Stimulated activated CD4-positive, alpha-beta T cell treated with anti-CD3 and anti-CD28 coated beads, TNF-alpha, amount 100 ng/mL, for 48 hours (primary cell): ENCODE results near the gene WDR33.
A peak's percentile ranks its signal among the peaks of the same experiment; 100 is the strongest.

ENCODE experiments used
- DNase-seq, 3 donors: peaks; one replicate each; pipeline ENCODE4 v3.0.0-alpha.2; 2020; ENCODE audit warnings: low read depth in 3 of 3

WDR33 gene

DNA sequence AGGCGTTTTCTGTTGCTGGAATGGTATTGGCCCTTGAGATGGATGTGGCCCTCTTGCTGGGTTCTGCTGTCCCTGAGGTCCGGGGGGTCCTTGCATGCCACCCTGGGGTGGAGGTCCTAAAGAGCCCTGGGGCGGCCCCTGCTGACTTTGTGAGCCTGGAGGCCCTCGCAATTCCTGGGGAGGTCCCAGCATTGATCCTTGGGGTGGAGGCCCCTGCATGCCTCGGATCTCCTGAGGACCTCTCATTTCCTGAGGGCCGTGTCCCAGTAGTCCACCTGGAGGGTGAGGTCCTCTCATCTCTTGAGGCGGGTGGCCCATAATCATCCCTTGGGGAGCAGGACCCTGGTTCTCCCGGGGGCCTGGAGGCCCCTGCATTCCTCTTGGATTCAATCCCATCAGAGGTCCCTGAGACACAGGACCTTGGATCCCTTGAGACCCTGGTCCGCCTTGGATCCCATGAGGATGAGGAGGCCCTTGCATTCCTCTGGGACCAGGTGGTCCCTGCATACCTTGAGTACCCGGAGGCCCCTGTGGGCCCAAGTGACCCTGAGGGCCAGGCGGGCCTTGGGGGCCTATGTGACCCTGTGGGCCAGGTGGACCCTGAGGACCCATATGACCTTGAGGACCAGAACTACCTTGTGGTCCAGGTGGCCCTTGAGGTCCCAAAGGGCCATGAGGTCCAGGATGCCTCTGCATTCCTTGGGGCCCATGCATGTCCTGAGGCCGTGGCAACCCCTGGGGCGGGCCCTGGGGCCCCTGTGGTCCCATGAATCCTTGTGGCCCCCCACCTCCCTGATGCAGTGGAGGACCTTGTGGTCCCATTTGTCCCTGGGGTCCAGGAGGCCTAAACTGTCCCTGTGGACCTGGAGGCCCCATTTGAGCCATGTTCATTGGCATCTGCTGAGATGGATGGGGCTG, 91.4 kb downstream of the WDR33 start:
- no peak for DNase-seq

- DNase-seq = no peak
These were observed 92.7 kb downstream of the WDR33 start for GRCh38 chr2:127718271-127718670.

DNA sequence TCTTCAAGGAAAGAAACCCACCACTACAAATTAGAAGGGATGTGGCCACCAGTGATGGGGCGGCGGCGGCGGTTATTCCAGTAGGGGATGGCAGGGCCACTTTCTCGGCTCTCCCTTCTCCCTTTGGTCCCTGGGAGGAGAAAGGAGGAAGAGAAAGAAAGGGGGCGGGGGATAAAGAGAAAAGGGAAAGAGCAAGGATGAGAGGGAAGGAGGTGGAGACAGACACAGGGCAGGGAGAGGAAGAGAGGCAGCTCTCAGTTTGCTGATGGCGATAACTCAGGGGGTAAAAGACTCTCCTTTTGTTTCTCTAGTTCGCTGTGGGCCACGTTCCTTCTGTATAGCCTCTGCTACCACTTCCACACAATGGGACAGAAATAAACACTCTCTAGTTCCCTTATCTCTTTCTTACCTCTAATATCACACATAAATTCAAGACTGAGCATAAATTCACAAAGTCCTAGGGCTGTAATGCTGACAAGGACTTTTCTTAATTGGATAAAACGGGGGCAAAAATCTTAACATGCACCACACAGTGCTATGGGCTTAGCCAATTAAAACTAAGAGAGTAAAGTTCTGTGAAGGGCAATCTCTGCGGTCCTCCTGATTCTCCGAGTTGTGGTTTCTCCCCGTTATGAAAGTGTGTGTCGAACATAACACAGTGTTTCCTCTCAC, 95.1 kb downstream of the WDR33 start:
- DNase-seq = no peak

- DNase-seq = no peak
These were observed 97.4 kb downstream of the WDR33 start for GRCh38 chr2:127713562-127713961.

DNA sequence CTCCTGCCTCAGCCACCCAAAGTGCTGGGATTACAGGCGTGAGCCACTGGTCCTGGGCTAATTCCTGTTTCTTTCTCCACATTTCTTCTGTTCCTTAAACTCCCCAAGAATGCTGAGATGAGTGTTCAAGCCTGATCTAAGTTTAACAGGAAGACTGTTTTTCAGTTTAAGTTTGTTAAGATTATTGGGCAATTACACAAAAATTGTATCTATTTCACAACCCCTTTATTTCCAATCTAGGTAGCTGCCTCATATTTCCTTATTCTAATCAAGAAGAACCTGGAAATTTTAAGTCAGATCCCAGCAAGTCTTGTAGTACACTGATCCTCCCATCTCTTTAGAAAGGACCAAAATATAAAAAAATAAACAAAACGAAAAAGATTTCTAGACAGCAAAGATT, 98.0 kb downstream of the WDR33 start:
- no peak for DNase-seq

DNA sequence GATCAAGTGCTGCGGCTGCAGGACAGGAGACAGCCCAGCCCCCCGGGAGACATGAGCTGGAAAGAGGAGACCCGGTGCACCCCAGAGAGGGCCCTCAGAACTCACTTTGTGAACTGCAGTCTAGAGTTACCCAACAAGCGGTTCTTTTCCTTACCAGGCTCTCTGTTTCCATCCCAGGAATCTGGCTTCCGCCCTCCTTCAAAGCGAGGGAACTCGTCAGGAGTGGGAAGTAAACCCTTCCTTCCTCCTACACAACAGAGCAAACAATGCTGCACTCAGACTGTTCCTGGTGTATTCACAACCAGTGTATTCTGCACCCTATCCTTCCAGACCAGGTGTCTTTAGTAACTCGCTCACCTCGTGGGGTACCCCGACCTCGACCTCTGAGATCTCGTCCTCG, 101.6 kb downstream of the WDR33 start:
- no peak for DNase-seq

DNA sequence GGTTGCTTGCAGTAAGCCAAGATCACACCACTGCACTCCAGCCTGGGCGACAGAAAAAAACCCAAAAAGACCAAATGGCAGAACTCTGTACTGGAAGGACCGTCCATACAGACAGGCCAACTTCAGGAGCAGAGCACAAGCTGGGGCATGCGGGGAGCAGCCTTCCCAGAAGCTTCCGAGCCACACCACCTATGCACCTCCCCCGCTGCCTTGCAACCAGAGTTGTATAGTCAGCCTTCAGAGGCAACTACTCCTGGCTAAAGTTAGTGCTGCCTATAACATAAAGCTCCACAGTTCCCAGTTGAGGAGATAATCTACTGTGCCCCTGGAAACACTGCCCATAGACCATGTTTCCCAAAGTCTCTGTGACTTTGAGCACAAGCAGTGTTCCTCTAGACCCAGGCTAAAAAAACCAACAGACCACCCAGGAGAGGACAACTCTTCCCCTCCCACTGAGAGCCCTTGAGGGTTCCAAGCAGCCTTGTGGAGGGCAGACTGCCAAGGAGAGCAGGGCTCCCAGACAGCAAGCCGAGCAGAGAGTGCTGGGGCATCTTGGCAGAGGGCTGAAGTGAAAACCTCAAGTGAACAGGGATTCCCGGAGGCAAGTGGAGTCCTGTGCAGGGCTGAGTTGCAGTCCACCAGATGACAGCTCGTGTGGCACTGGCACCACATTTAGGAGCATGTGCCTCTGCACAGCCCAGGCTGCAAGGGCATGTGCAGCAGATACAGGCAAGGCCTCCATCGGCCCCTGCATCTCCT, 102.9 kb downstream of the WDR33 start:
- DNase-seq = no peak

DNA sequence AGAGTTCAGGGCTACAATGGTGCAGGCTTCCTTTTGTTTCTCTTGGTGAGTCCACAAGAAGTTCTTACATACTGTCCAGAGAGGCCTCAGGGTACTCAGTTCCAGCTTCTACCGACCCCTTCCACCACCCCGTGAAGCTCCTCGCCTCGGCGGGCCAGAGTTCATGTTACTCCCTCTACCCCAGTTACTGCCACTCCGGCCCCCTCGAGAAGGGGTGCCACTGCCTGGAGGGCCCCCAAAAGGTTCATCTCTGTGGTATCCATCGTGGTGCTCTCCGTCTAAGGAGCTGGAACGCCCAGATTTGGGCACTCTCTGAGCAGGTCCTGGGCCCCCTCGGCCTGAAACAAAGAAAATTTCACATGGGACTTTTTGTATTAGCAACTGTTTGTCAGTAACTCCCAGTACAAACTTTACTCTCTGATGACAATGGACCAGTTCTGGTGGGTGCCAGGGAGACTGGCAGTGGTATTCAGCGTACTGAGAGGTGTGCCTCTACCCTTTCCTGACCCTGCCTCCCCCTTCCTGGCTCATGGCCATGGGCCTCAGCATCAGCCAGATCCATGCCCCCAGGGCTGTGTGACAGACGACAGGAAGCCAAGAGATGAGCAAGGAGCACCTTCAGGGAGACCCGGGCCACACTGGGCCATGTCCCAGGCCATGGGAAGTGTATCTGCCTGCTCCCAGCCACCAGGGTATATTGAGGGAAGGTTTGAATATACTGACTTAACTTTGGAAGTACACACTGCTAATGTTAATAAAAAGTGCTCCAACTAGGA, 104.6 kb downstream of the WDR33 start:
- DNase-seq = no peak

DNA sequence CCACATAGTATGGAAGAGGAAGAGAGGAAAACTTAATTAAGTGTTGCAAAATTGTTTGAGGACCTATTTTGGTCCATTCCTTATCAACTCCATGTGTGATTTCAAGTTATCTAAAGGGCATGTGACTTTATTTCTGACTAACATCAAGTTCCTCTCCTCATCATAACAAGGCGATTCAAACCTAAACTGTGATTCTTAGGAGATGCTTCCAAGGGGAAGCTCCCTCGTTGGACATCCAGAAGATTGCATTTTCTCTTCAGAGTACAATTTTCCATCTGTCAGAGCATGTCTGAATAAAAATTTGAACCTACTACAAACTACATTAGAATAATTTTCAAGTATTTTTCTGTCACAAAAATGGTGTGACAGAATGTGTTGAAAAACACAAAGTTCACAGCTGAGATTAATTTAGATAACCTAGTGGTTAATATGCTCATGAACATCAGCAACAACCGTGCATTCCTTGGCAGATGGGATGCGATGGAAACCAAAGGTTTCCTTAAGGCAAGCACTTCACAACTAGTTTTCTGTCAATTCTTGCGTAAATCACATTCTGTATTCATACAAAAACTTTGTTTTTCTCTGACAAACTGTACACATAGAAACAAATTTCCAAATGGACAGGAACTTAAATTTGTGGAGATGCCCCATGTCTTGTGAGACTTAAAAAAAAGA, 105.4 kb downstream of the WDR33 start:
- no peak for DNase-seq

GRCh38 chr2:127704641-127705390, 106.2 kb downstream of the WDR33 start:
- DNase-seq = no peak

- no peak for DNase-seq
These were observed 107.7 kb downstream of the WDR33 start for GRCh38 chr2:127703282-127703681.

DNA sequence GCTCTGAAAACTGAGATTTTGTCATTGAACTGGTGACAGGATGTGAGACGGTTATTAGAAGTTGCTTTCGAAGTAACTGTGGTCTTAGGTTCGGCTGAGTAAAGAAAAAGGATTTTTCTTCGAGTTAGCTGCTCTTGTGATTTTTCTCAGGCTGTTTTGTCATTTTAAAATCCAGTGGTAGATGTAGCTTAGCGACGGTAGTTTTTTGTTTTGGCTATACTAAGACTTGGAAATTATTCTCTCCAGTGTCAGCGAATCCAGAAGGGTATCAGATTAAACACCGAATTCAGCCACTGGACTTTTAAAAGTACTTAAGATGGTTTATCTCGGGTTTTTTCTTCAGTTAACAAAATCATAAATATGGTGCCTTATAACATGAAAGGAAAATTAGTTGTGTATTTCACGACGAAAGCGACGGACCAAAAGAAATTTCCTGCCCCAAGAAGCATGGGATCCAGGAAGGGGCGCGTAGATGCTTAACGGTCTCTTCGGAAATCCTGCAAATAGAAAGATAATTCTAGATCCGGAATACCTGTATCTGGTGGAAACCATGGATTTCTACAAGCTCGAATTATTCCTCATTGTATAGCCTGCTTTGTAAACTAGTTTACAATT, 108.5 kb downstream of the WDR33 start:
- no peak for DNase-seq

GRCh38 chr2:127701651-127702394, 109.1 kb downstream of the WDR33 start:
- peak; percentile 59 to 70 (median 62) for DNase-seq

DNA sequence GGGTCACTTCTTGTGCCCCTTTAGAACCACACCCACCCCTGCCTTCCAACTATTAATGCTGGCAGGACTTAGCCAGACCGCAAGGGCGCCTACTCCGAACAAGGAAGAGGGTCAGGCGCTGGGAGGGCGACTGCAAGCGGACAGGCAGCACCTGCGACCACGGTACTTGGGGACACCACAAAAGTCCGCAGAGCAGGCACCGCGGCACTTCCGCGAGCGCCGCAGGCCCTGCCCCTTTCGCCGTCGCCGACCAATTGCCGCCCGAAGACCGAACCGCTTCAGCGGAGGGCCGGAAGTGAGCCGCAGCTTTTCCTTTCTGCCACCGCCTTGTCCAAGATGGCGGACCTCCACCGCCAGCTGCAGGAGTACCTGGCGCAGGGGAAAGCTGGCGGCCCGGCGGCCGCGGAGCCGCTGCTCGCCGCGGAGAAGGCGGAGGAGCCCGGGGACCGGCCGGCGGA, 109.7 kb downstream of the WDR33 start, which contains the start of gene SFT2D3:
Gene SFT2D3 (plus strand): TSS at position 305 of the 458 bp plus-strand sequence. CDS start 32 bp downstream, at position 337.
- DNase-seq = peak; percentile 84 to 89 (median 89)

DNA sequence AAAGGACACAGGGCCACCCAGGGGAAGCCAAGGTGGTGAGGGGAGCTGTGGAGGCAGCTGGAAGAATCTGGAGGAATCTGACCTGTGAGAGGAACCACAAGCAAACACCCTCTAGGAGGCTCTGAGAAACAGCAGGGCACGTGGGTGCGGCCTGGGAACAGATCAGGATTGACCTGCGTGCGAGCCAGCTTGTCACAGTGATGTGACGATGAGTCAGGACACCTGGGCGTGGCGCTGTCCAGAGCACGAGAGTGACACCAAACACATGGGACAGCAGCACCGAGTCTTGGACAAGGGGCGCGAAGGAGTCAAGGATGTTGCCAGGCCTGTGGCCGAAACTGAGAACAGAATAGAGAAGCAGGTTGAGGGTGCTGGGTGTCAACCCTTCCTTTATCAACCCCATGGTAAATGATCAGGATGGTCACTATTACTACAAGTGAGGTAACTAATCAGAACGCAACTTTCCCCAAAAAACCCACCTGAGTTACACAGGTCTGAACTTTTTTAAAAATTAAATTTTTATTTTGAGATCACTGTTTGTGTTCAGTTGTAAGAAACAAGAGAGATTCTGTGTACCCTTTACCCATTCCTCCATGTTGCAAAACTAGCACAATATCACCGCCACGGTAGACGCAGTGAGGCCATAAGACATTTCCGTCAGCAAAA, 110.3 kb downstream of the WDR33 start:
- peak in 1 of 3 donors; percentile 10 for DNase-seq

GRCh38 chr2:127698553-127699355, 112.2 kb downstream of the WDR33 start:
- DNase-seq = no peak

- DNase-seq = no peak
These were observed 113.3 kb downstream of the WDR33 start for GRCh38 chr2:127697482-127698180.
